ENCODE measurements around the gene TAF15. TPM values are rescaled to one million over a fixed set of nuclear protein-coding genes. Genes with fewer than 3 reads are reported as not detected.

Gene TAF15
- total RNA-seq, 1 donor from 2014 or later = 48.1 TPM

GRCh38 chr17:35893751-35894150 lies 84.5 kb downstream of the TAF15 start:
- DNase-seq (ENCODE audit: low spot score in 2 of 2) (no peak), FAIRE-seq (no peak)

- DNase-seq (ENCODE audit: low spot score in 2 of 2) (no peak), FAIRE-seq (no peak)
Measured at GRCh38 chr17:35894206-35894605, 84.9 kb downstream of the TAF15 start.

GRCh38 chr17:35895636-35896587 lies 86.6 kb downstream of the TAF15 start:
- DNase-seq (ENCODE audit: low spot score in 2 of 2) = no peak
- FAIRE-seq = no peak

Small RNAs within 50 kb of the gene (small RNA-seq; reads per million reads assigned to genes)
- 1,587 reads per million, percentile 99 among the genes with 10 or more reads in this experiment for gene RF00100

Other genes with a start within 250 kb of the TAF15 start
- 0.41 TPM for gene SLFN14, start 248.7 kb upstream of the TAF15 start, total RNA-seq
- gene PEX12, start 230.9 kb upstream of the TAF15 start, total RNA-seq = 6.1 TPM
- 126 TPM for gene AP2B1, start 222.2 kb upstream of the TAF15 start, total RNA-seq
- 6.9 TPM for gene RASL10B, start 77.8 kb upstream of the TAF15 start, total RNA-seq
- gene GAS2L2, start 56.2 kb upstream of the TAF15 start, total RNA-seq = under 0.01 TPM
- 0.41 TPM for gene C17orf50, start 48.6 kb upstream of the TAF15 start, total RNA-seq
- 9.4 TPM for gene MMP28, start 13.8 kb upstream of the TAF15 start, total RNA-seq
- gene HEATR9, start 59.4 kb downstream of the TAF15 start, total RNA-seq = not detected
- not detected for gene CCL5, start 70.9 kb downstream of the TAF15 start, total RNA-seq
- 0.41 TPM for gene RDM1, start 121.3 kb downstream of the TAF15 start, total RNA-seq
- not detected for gene LYZL6, start 134.2 kb downstream of the TAF15 start, total RNA-seq
- gene CCL16, start 172.0 kb downstream of the TAF15 start, total RNA-seq = not detected
- gene CCL14, start 177.2 kb downstream of the TAF15 start, total RNA-seq = not detected
- not detected for gene CCL15, start 192.1 kb downstream of the TAF15 start, total RNA-seq
- not detected for gene CCL23, start 208.5 kb downstream of the TAF15 start, total RNA-seq